Jurkat, Clone E6-1 (cell line): Measurements from ENCODE around the gene RNF182.
"Not testable (repeated sequence)": the region's sequence is repeated elsewhere in the genome, so short reads cannot be mapped to it uniquely, and the experiment has no call there.

Experiments
- DNase-seq: peaks from one replicate; pipeline ENCODE4 v3.0.0-alpha.2; 2011; ENCODE audit warnings: low read depth, low spot score
- H3K4me3 ChIP-seq: 2 replicates; pipeline ENCODE4 v1.5.1; 2011; ENCODE audit warnings: mild to moderate bottlenecking, low read length, control low read depth, moderate library complexity

RNF182 gene

GRCh38 chr6:13915561-13916229 is 9.1 kb upstream of the RNF182 start:
- H3K4me3 ChIP-seq, result no peak overlapping the region
- no peak for DNase-seq

GRCh38 chr6:13916230-13916944 is 8.4 kb upstream of the RNF182 start:
- DNase-seq, result no peak
- H3K4me3 ChIP-seq, result no peak overlapping the region

GRCh38 chr6:13917141-13917540 is 7.6 kb upstream of the RNF182 start:
- no peak for DNase-seq

GRCh38 chr6:13918686-13919250 is 6.0 kb upstream of the RNF182 start:
- no peak for DNase-seq
- no peak overlapping the region for H3K4me3 ChIP-seq

More at GRCh38 chr6:13917141-13917540, 7.6 kb upstream of the RNF182 start:
- H3K4me3 ChIP-seq, result no peak overlapping the region

GRCh38 chr6:13919861-13920260 is 4.9 kb upstream of the RNF182 start:
- DNase-seq, result no peak
- H3K4me3 ChIP-seq, result no peak overlapping the region

- DNase-seq, result no peak
- no peak overlapping the region for H3K4me3 ChIP-seq
These were observed 4.2 kb upstream of the RNF182 start for GRCh38 chr6:13920552-13920951.

GRCh38 chr6:13922750-13923149 is 2.0 kb upstream of the RNF182 start:
- no peak for DNase-seq
- no peak overlapping the region for H3K4me3 ChIP-seq

- no peak for DNase-seq
- H3K4me3 ChIP-seq, result no peak overlapping the region
These were observed 1.1 kb upstream of the RNF182 start for GRCh38 chr6:13923527-13924145.

GRCh38 chr6:13924146-13924948 is 405 bp upstream of the RNF182 start:
- peak overlapping the region; percentile 41 for H3K4me3 ChIP-seq
- DNase-seq, result peak; percentile 12

GRCh38 chr6:13926378-13926777 is 1.6 kb downstream of the RNF182 start:
- no peak for DNase-seq
- H3K4me3 ChIP-seq, result no peak overlapping the region

- H3K4me3 ChIP-seq, result no peak overlapping the region
- DNase-seq, result no peak
These were observed 2.5 kb downstream of the RNF182 start for GRCh38 chr6:13927203-13927602.

GRCh38 chr6:13929196-13929595 is 4.4 kb downstream of the RNF182 start:
- DNase-seq, result no peak
- no peak overlapping the region for H3K4me3 ChIP-seq

- no peak for DNase-seq
- no peak overlapping the region for H3K4me3 ChIP-seq
These were observed 7.1 kb downstream of the RNF182 start for GRCh38 chr6:13931797-13932402.

- H3K4me3 ChIP-seq, result no peak overlapping the region
- DNase-seq, result no peak
These were observed 8.0 kb downstream of the RNF182 start for GRCh38 chr6:13932785-13933184.

GRCh38 chr6:13934721-13935120 is 10.0 kb downstream of the RNF182 start:
- DNase-seq, result no peak
- H3K4me3 ChIP-seq, result no peak overlapping the region

GRCh38 chr6:13935190-13935880 is 10.6 kb downstream of the RNF182 start:
- DNase-seq, result no peak
- no peak overlapping the region for H3K4me3 ChIP-seq

- not testable (repeated sequence) for H3K4me3 ChIP-seq, DNase-seq
These were observed 11.1 kb downstream of the RNF182 start for GRCh38 chr6:13935881-13936261.

- H3K4me3 ChIP-seq, result no peak overlapping the region
- DNase-seq, result no peak
These were observed 17.1 kb downstream of the RNF182 start for GRCh38 chr6:13941902-13942301.
